GM04503 (cell line): ENCODE data around the gene GSAP.
A peak's percentile ranks its signal among the peaks of the same experiment; 100 is the strongest.
"Not testable (repeated sequence)": the region's sequence is repeated elsewhere in the genome, so short reads cannot be mapped to it uniquely, and the experiment has no call there.

Experiments
- DNase-seq: peaks from one replicate; pipeline ENCODE4 v3.0.0-alpha.2; 2012; ENCODE audit warnings: low read depth

GSAP gene

DNA sequence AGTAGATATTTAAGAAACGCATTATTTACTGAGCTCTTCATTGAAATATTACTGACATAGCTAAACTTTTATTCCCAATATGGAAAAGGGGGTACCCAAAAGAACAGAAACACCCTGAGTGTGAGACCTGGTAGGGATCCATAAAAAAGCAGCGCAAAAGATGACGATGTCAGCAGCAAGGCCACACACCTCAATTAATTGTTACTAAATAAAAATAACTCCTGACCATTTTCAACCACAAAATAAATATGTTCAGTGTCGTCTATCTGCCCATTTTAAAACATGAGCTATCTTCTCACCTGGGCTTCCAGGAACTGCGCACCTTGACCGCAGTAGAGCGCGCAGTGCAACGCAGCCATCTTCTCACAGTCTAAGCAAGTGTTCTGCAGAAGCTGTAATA lies 61.2 kb downstream of the GSAP start:
- no peak for DNase-seq

DNA sequence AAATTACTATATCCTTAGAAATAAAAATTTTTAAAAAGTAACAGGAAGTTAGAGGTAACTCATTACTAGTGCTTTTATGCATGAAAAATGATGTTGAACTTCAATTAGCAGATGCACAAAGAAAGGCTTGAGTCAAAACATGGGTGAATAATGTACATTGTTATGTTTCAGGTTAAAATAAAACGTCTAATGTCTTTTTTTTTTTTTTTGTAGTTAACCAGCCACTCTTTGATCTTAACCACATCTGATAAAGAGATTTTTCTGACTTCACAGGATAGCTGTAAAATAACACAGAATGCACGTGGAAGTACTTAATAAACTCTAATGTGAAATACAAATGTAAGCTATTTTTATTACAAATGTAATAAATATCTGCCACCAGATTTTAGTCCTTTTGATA lies 61.7 kb downstream of the GSAP start:
- no peak for DNase-seq

DNA sequence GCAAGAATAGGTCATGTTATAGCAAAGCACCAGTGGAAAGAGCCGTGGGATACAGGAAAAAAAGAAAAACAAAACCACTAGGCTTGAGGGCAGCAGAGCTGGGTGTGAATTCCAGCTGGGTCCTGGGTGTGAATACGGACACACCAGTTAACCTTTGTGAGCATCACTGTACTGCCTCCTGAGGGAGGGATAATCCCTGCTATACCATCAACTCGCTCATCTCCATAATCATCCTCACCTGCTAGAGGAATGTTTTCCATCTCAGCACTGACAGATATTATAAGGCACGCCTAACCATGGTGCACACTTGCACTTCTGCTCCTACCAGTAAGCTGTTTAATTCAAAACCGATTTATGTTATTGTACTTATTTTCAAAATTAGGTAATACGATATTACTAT lies 62.2 kb downstream of the GSAP start:
- DNase-seq: no peak

DNA sequence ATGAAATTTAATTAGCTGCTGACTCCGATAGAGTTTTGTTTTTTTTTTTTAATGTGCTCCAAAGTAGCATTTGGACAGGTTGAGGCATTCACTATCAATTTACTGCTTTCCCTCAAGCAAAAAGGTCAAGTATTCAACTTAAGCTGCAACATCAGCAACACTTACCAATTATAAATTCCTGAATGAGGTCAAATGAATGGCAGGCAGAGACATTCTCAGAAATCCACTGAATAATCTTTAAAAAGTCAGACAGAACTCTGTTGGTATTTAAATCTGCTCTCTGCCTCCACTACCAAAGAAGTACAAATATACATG lies 62.8 kb downstream of the GSAP start:
- DNase-seq: no peak

DNA sequence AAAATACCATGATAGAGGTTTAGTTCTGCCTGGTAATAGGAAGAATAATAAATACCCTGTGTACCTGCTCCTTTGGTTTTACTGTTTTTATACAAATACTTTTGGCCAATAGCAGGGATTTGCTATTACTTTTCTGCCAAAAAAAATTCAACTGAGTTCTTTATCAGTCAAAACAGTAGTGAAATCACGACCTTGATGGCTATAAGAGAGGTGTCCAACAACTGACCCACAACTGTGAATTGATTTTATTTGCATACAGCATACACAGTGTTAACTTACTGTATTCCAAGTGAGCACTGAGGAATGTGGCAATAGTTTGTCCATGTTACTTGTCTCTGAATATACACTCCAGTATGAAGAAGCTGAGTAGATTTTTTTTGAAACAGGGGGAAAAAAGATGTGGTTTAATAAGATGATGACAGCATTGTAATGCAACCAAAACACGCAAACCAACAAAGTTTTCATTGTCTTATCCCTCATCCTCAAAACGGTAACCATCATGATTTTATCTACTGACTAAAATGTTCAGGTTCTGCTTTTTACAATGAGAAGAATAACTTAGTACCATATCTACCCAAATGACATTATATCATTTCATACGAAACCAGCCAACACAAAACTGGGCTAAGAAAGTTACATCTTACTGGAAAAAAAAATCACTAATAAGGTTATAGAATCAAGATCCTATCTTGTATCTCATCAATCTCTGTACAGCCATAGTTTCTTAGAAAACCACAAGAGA lies 63.3 kb downstream of the GSAP start:
- no peak for DNase-seq

GRCh38 chr7:77351539-77352004 lies 64.6 kb downstream of the GSAP start:
- DNase-seq: no peak

GRCh38 chr7:77349141-77349540 lies 67.0 kb downstream of the GSAP start:
- DNase-seq: no peak

GRCh38 chr7:77348371-77348813 lies 67.8 kb downstream of the GSAP start:
- no peak for DNase-seq

GRCh38 chr7:77346441-77346840 lies 69.7 kb downstream of the GSAP start:
- DNase-seq: no peak

- not testable (repeated sequence) for DNase-seq
Measured at GRCh38 chr7:77345426-77345825, 70.7 kb downstream of the GSAP start.

DNA sequence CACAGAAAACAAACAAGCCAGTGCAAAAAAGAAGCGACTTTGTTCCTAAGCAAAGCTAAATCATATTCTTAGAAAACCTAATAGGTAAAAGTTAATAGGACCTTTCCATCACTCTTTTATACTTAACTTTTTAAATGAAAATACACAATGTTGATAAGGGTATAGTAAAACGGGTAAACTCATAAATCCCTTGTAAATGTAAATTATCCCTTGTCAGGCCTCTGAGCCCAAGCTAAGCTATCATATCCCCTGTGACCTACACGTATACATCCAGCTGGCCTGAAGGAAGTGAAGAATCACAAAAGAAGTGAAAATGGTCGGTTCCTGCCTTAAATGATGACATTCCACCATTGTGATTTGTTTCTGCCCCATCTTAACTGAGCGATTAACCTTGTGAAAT lies 76.4 kb downstream of the GSAP start:
- no peak for DNase-seq

- DNase-seq: no peak
Measured at GRCh38 chr7:77338883-77339629, 77.1 kb downstream of the GSAP start.

GRCh38 chr7:77338260-77338659 lies 77.9 kb downstream of the GSAP start:
- no peak for DNase-seq

- no peak for DNase-seq
Measured at GRCh38 chr7:77337456-77337990, 78.6 kb downstream of the GSAP start.

DNA sequence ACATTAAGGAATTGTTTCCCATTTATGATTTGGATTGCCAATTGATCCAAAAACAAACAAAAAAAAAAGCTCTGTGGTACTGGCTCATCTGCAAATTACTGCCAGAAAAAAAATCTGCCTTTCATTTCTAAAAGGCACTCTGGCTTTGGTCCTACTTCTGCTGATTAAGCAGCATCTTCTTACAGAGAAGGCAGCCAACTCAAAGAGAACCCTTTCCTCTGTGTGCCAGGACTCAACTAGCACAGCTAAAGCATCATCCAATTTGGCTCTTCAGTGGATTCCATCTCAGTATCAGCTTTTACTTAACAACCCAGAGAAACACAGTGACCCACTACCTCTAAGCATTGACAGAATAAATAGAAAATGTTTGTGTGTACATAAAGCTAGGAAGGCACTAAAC lies 80.6 kb downstream of the GSAP start:
- no peak for DNase-seq

DNA sequence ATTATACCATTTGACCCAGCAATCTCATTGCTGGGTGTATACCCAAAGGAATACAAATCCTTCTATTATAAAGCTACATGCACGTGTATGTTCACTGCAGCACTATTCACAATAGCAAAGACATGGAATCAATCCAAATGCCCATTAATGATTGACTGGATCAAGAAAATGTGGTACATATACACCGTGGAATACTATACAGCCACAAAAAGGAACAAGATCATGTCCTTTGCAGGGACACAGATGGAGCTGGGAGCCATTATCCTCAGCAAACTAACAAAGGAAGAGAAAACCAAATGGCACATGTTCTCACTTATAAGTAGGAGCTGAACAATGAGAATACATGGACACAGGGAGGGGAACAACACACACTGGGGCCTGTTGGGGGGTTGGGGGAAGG lies 82.1 kb downstream of the GSAP start:
- not testable (repeated sequence) for DNase-seq

GRCh38 chr7:77331938-77332695 lies 84.0 kb downstream of the GSAP start:
- peak; percentile 61 for DNase-seq

DNA sequence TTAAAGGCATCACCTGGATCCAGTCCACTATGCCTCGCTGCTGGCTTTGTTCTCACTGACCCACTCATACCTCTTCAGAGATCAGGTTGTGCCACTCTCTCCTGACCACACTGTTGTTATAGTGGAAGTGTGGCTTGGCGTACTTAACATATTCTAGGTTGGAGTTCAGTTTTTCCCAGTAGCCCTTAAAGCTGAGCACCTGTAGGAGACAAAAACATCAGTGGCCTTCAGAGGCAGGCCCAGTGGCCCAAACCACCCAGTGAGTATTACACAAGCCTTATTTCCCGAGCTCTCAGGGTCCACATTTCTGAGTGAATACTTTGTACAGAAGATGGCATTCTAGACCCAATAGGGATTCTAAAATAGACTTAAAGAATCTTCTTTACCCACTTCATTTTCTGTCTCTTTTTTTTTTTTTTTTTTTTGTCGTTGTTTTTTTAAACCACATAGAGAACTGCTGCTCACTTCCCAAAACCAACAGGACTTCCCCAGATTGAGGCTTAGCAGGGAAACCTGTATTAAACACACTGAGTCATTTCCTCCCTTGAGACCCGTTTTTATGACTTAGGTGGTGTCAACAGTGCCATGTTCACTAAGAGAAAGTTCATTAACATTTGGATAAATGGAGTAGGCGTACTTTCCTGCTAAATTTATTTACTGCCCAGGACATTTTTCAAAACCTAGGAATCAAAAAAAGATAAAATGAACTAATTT lies 85.8 kb downstream of the GSAP start:
- DNase-seq: no peak

DNA sequence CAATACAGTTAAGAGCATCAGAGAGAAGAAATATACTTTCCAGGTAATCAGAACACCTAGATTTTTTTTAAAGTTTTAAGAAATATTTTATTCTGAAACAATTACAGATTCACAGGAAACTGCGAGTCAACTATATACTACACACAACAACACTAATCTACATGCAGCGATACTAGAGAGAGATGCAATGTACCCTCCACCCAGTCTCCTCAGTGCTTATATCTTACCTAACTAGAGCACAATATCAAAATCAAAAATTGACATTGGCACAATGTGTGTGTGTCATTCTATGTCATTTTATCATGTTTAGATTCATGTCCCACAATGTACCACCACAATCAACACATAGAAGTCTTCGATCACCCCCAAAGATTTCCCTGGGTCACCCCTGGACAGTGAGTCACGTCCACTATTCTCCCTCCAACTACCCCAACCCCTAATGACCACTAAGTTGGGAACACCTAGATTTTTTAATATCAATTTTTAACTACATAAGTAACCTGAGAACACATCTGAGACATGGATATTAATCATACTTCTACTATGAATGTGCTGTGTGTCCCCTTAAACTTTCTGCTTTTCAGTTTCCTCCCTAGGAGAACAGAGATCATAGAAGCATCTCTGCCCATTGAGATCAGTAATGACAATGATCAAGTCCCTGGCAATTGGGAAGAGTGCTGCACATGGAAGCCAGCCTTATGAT lies 86.5 kb downstream of the GSAP start:
- no peak for DNase-seq

DNA sequence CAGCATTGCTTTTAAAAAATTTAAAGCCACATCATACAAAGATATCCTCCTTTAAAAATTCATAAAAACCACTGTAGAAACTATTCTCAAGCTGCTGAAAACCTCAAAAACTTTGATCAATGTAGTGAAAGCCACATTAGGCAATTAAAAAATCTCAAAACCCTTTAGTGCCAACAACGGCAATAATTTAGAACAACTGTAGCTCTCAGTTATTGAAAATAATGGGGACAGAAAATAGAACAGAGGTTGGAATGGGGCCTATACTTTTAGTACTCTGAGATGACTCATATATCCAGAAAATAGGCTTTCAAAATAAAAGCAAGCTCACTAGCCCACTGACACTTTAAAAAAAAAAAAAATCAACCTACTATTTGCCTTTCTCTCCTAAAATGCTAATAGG lies 87.5 kb downstream of the GSAP start:
- peak; percentile 39 for DNase-seq

GRCh38 chr7:77327932-77328628 lies 88.1 kb downstream of the GSAP start:
- no peak for DNase-seq
